OCI-LY1 (cell line): ENCODE results near the gene FRY.

Experiments
- H2AFZ ChIP-seq: fragments of 200-600 bp; sonication (generic), shearing (Covaris generic); 2 replicates; pipeline ENCODE4 v1.6.0; 2014; ENCODE audit warnings: antibody characterized with exemption, mild to moderate bottlenecking, low read length
- H3F3A ChIP-seq: fragments of 200-600 bp; sonication (generic), shearing (Covaris generic); 2 replicates; pipeline ENCODE4 v1.6.0; 2014; ENCODE audit warnings: mild to moderate bottlenecking, antibody characterized with exemption, low read length, moderate library complexity; ENCODE audit not compliant: insufficient read depth
- H3K27ac ChIP-seq: fragments of 200-600 bp; sonication (generic); 2 replicates; pipeline ENCODE4 v1.5.1; 2014; ENCODE audit warnings: low read length, mixed run types, mild to moderate bottlenecking, low read depth; ENCODE audit not compliant: poor library complexity, severe bottlenecking
- H3K27me3 ChIP-seq: fragments of 200-600 bp; sonication (generic); 2 replicates; pipeline ENCODE4 v1.6.0; 2014; ENCODE audit warnings: antibody characterized with exemption, mild to moderate bottlenecking, low read length, moderate library complexity; ENCODE audit not compliant: insufficient read depth
- H3K36me3 ChIP-seq: fragments of 200-600 bp; sonication (generic); 2 replicates; pipeline ENCODE4 v1.6.1; 2014; ENCODE audit warnings: mild to moderate bottlenecking, antibody characterized with exemption, low read length, moderate library complexity, mixed read lengths; ENCODE audit not compliant: insufficient read depth
- H3K4me1 ChIP-seq: fragments of 200-600 bp; sonication (generic); 2 replicates; pipeline ENCODE4 v1.5.1; 2014; ENCODE audit warnings: mild to moderate bottlenecking, low read length, moderate library complexity; ENCODE audit not compliant: insufficient read depth, severe bottlenecking
- H3K4me2 ChIP-seq: fragments of 200-600 bp; sonication (generic), shearing (Covaris generic); 2 replicates; pipeline ENCODE4 v1.6.1; 2014; ENCODE audit warnings: low read length
- H3K4me3 ChIP-seq: fragments of 200-600 bp; sonication (generic); 2 replicates; pipeline ENCODE4 v1.5.1; 2014; ENCODE audit warnings: low read length, low read depth, mild to moderate bottlenecking, mixed read lengths; ENCODE audit not compliant: poor library complexity, severe bottlenecking
- H3K79me2 ChIP-seq: fragments of 200-600 bp; shearing (Covaris generic); 2 replicates; pipeline ENCODE4 v1.6.1; 2016; ENCODE audit warnings: mixed run types, low read length, mixed read lengths; ENCODE audit not compliant: insufficient read depth
- H3K9ac ChIP-seq: fragments of 200-600 bp; sonication (generic), shearing (Covaris generic); 2 replicates; pipeline ENCODE4 v1.6.1; 2014; ENCODE audit warnings: mild to moderate bottlenecking, low read length, mixed read lengths
- H3K9me2 ChIP-seq: fragments of 200-600 bp; sonication (generic), shearing (Covaris generic); 2 replicates; pipeline ENCODE4 v1.6.1; 2014; ENCODE audit warnings: low read depth, mild to moderate bottlenecking, low read length, mixed read lengths
- H3K9me3 ChIP-seq: fragments of 200-600 bp; shearing (Covaris generic); 2 replicates; pipeline ENCODE4 v1.6.1; 2014; ENCODE audit warnings: low read length, mixed read lengths
- H4K20me1 ChIP-seq: fragments of 200-600 bp; sonication (generic), shearing (Covaris generic); 2 replicates; pipeline ENCODE4 v1.6.0; 2016; ENCODE audit warnings: mild to moderate bottlenecking, low read length; ENCODE audit not compliant: insufficient read depth
- EZH2 ChIP-seq: fragments of 200-600 bp; sonication (generic), shearing (Covaris generic); IDR thresholded peaks from 2 replicates; pipeline ENCODE4 v1.8.0; 2017; ENCODE audit warnings: borderline replicate concordance, mixed run types, mild to moderate bottlenecking, antibody characterized with exemption, low read length, moderate library complexity, mixed read lengths
- TF ChIP-seq, protein P1 (sequence below): fragments of 200-600 bp; sonication (generic), shearing (Covaris generic); IDR thresholded peaks from 2 replicates; pipeline ENCODE4 v1.5.1; 2017; ENCODE audit warnings: mild to moderate bottlenecking, antibody characterized with exemption, low read length, moderate library complexity, mixed read lengths

Gene FRY

DNA sequence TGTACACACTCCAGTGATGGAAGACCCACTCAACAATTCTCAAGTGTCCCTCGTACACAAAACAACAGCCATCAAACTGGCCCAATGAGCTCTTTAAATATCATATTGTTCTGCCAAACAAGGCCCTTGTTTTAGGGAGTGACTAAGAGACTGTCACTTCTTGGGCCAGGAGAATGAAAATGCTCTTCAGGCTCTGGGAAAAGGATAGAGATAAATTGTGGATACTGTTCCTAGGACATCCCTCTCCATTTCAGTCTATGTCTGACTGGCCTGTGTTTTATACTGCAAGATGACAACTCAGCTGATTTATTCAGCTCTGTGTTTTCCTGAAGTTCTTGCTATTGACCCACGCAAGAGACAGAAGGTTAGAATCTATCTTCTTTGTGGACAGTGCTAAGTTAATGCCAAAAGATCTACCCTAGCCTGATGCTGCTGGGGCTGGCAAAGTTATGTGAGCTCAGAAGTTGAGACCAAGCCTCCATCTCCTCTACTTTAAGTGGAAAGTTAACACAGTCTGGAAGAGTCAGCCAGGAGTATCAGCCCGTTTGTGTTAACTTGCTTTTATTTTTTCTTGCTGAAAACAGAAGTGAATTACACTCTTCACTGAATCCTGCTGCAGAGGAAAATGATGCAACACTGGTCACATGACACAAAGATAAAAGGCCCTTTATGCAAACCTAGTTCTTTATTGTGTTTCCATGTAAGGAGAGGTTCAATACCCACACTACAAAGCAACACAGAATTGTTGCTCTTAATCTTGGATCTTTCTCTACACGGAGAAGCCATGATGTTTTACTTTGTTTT is 14.6 kb downstream of the FRY start:
- no peak for TF ChIP-seq EZH2
- TF ChIP-seq, protein P1, sequence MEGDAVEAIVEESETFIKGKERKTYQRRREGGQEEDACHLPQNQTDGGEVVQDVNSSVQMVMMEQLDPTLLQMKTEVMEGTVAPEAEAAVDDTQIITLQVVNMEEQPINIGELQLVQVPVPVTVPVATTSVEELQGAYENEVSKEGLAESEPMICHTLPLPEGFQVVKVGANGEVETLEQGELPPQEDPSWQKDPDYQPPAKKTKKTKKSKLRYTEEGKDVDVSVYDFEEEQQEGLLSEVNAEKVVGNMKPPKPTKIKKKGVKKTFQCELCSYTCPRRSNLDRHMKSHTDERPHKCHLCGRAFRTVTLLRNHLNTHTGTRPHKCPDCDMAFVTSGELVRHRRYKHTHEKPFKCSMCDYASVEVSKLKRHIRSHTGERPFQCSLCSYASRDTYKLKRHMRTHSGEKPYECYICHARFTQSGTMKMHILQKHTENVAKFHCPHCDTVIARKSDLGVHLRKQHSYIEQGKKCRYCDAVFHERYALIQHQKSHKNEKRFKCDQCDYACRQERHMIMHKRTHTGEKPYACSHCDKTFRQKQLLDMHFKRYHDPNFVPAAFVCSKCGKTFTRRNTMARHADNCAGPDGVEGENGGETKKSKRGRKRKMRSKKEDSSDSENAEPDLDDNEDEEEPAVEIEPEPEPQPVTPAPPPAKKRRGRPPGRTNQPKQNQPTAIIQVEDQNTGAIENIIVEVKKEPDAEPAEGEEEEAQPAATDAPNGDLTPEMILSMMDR, result no peak
- no peak overlapping the region for H3K9ac ChIP-seq

DNA sequence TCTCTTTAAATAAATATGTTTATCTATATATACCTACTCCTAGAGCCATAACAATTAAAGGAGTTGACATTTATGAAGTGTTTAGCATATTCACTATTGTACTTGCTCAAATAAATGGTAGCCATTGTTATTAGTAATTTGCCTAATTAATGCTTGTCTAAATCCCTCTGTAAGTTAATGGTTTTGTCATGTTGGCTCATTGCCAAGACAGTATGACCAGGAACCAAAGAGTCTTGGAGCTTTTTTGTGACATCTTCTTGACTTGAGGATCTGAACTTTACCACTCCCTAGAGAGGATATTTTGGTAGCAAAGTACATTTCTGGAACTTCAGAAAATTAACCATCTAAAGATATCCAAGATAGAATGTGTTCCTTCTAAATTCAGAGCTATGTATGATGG is 15.5 kb downstream of the FRY start:
- Histone ChIP-seq H4K20me1 (no peaks in the 10 kb centered on the region), H3K79me2 (no peaks in the 10 kb centered on the region), H3K9me3 (no peaks in the 10 kb centered on the region), H3K27me3 (no peaks in the 10 kb centered on the region), H2AFZ (no peak overlapping the region), H3F3A (no peaks in the 10 kb centered on the region), H3K36me3 (no peaks in the 10 kb centered on the region), H3K4me3 (no peak overlapping the region), H3K9ac (no peak overlapping the region), H3K4me2 (no peak overlapping the region), H3K9me2 (no peaks in the 10 kb centered on the region), H3K27ac (no peak overlapping the region), H3K4me1 (peaks cover 6% of the 10 kb centered on the region)
- TF ChIP-seq, protein P1, result no peak
- no peak for TF ChIP-seq EZH2

More for the DNA sequence above, 14.6 kb downstream of the FRY start:
- Histone ChIP-seq H2AFZ (no peak overlapping the region), H3K9me2 (no peaks in the 10 kb centered on the region), H3K27me3 (no peaks in the 10 kb centered on the region), H3F3A (no peaks in the 10 kb centered on the region), H3K4me3 (no peak overlapping the region), H3K4me1 (peaks cover 6% of the 10 kb centered on the region), H3K4me2 (no peak overlapping the region), H3K27ac (no peak overlapping the region), H3K9me3 (no peaks in the 10 kb centered on the region), H3K36me3 (no peaks in the 10 kb centered on the region), H3K79me2 (no peaks in the 10 kb centered on the region), H4K20me1 (no peaks in the 10 kb centered on the region)

DNA sequence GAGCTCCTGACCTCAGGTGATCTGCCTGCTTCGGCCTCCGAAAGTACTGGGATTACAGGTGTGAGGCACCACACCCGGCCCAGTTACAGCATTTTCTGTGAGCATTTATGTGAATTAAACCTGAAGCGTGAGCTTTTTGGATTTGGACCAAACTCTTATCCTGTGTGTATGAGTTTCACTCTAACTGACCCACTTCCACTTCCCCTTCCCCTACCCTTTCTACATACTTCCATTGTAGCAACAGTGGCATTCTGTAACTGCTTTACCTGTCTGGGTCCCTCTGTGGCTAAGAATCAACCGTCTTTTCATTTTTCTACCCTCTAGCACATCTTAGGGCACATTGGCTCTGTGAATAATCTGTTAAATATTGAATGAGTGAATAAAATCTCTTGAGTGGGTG is 16.2 kb downstream of the FRY start:
- no peaks in the 10 kb centered on the region for H3K36me3 ChIP-seq
- no peaks in the 10 kb centered on the region for H3K9me3 ChIP-seq
- H3K9ac ChIP-seq, result no peak overlapping the region
- no peak for TF ChIP-seq EZH2
- TF ChIP-seq, protein P1, result no peak
- H3K27ac ChIP-seq, result no peak overlapping the region
- H3K27me3 ChIP-seq, result no peaks in the 10 kb centered on the region
- H3K9me2 ChIP-seq, result no peaks in the 10 kb centered on the region
- H3K4me1 ChIP-seq, result peaks cover 6% of the 10 kb centered on the region
- H3K4me2 ChIP-seq, result no peak overlapping the region
- no peak overlapping the region for H3K4me3 ChIP-seq
- H2AFZ ChIP-seq, result no peak overlapping the region
- H4K20me1 ChIP-seq, result no peaks in the 10 kb centered on the region
- H3F3A ChIP-seq, result no peaks in the 10 kb centered on the region
- no peaks in the 10 kb centered on the region for H3K79me2 ChIP-seq
